Muscle of leg (tissue), 11 donors: ENCODE data around the gene PPP1R2. TPM values are rescaled to one million over a fixed set of nuclear protein-coding genes. Genes with fewer than 3 reads are reported as not detected.
A peak's percentile ranks its signal among the peaks of the same experiment; 100 is the strongest.
"Not testable (repeated sequence)": the region's sequence is repeated elsewhere in the genome, so short reads cannot be mapped to it uniquely, and the experiment has no call there.

Experiments
- DNase-seq: peaks from one replicate; pipeline ENCODE4 v3.0.0; 2013
- H3K27ac ChIP-seq: one replicate; pipeline ENCODE4 v1.5.1; 2013; ENCODE audit warnings: mild to moderate bottlenecking, low read length, control low read depth
- H3K27me3 ChIP-seq: one replicate; pipeline ENCODE4 v1.6.1; 2013; ENCODE audit warnings: low read length; ENCODE audit not compliant: control insufficient read depth, insufficient read depth
- H3K36me3 ChIP-seq: one replicate; pipeline ENCODE4 v1.6.1; 2013; ENCODE audit warnings: low read length; ENCODE audit not compliant: control insufficient read depth, insufficient read depth
- H3K4me1 ChIP-seq: one replicate; pipeline ENCODE4 v1.6.1; 2013; ENCODE audit warnings: low read length; ENCODE audit not compliant: control insufficient read depth, insufficient read depth
- H3K4me3 ChIP-seq: one replicate; pipeline ENCODE4 v1.5.1; 2013; ENCODE audit warnings: low read length, control low read depth
- H3K9me3 ChIP-seq: replicated peaks from 2 replicates; pipeline ENCODE4 v1.6.1; 2013; ENCODE audit warnings: low read depth, low read length; ENCODE audit not compliant: control insufficient read depth
- WGBS: methylation state at CpG from one replicate; pipeline ENCODE4 v1.1.5; 2013; ENCODE audit warnings: missing lambda C conversion rate; ENCODE audit not compliant: insufficient coverage; 5-methylcytosine and 5-hydroxymethylcytosine counted together
- polyA plus RNA-seq, 8 donors: library from polyadenylated mRNA; unstranded; fragments of 120-200 nt; gene quantifications; one replicate each; pipeline versions ENCODE4 v1.2.1 to v1.2.3, GENCODE V29; 2013; ENCODE audit warnings: inconsistent platforms in 1 of 8, low replicate concordance in 1 of 8; ENCODE audit not compliant: insufficient read length in 8 of 8, insufficient read depth in 1 of 8
- total RNA-seq: library from RNA; stranded (reverse); fragments of 120-200 nt; gene quantifications from one replicate; pipeline ENCODE4 v1.2.4, GENCODE V29; 2013

The PPP1R2 gene
- total and polyA plus RNA-seq, 9 donors: 29.0 to 40.6 (median 34.7) TPM

DNA sequence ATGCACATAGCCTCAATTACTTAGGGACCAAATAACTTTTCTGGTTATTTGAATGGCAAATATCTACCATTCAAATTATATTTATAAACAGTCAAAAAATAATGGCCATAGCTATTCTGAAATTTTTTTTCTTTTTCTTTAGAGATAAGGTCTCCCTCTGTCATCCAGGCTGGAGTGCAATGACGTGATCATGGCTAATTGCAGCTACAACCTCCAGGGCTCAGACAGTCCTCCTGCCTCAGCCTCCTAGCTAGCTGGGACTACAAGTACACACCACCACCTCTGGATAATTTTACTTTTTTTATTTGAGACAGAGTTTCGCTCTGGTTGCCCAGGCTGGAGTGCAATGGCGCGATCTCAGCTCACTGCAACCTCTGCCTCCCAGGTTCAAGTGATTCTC, 16.6 kb downstream of the PPP1R2 start:
- no peaks in the 10 kb centered on the region for H3K27me3 ChIP-seq
- peaks cover 15% of the 10 kb centered on the region for H3K36me3 ChIP-seq
- H3K4me3 ChIP-seq: no peak overlapping the region
- no peak for DNase-seq
- H3K9me3 ChIP-seq: no peaks in the 10 kb centered on the region
- WGBS: no CpG with 5 or more reads among the region's 4 CpGs
- H3K4me1 ChIP-seq: no peaks in the 10 kb centered on the region
- H3K27ac ChIP-seq: no peak overlapping the region

DNA sequence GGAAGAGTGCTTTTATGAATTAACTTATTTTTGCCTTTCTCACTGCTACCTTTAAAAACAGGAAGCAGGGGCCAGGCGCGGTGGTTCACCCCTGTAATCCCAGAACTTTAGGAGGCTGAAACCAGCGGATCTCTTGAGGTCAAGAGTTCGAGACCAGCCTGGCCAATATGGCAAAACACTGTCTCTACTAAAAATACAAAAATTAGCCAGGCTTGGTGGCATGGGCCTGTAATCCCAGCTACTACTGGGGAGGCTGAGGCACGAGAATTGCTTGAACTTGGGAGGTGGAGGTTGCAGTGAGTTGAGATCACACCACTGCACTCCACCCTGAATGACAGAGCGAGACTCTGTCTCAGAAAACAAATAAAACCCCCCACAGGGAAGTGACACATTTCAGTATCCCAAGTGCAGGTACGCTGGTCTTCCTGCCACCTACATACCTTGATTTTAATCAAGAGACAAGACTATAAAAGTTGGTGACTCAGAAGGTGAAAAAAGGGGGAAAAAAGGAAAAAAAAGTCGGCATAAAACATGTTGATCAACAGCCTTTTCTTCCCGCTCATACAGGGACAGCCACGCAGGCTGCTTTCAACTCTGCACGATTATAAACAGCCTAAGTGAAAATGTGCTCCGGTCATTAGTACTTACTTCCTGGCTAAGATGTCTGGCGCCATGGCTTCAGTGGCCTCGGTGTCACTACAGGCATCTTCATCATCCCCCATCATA, 18.8 kb downstream of the PPP1R2 start:
- Histone ChIP-seq H3K27ac (no peak overlapping the region), H3K27me3 (no peaks in the 10 kb centered on the region), H3K36me3 (peaks cover 17% of the 10 kb centered on the region), H3K4me1 (no peaks in the 10 kb centered on the region), H3K9me3 (no peaks in the 10 kb centered on the region), H3K4me3 (no peak overlapping the region)
- no peak for DNase-seq
- 74% methylated on average over 8 of the region's 14 CpGs for WGBS

DNA sequence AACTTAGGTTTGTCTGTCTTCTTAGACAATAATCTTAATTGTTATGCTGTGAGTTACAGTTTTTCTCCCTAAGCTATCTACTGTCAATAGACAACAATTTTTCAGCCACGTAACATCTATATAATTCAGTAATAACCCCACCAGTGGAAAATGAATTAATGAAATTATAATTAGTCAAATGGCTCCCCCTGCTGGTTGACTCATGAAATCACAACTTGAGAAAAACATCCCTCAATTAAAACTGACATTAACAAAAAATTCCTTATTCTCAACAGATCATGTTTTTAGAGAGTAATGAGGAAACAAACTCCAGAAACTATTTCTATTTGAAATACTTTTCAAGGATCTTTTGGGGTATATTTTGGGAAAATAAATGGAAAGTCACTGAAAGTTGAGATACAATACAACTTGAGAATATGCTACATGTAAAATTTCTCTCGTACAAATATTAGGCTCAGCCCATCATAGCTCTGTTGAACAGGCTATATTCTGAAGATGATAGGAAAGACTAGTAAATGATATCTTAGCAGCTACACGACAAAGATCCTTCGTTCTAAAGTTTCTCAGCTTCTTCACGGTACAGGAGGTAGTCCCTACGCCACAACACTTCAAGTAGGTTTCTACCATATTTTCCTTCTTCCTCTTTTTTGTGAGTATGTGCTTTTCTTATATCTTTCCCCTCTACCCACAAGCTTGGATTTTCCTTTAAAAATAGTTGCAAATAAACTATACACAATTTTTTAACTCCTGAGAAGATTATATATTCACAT, 20.7 kb downstream of the PPP1R2 start:
- Histone ChIP-seq H3K27me3 (no peaks in the 10 kb centered on the region), H3K4me3 (no peak overlapping the region), H3K36me3 (peaks cover 14% of the 10 kb centered on the region), H3K9me3 (no peaks in the 10 kb centered on the region), H3K27ac (no peak overlapping the region), H3K4me1 (no peaks in the 10 kb centered on the region)
- no CpG with 5 or more reads among the region's 6 CpGs for WGBS
- DNase-seq: peak; percentile 32

DNA sequence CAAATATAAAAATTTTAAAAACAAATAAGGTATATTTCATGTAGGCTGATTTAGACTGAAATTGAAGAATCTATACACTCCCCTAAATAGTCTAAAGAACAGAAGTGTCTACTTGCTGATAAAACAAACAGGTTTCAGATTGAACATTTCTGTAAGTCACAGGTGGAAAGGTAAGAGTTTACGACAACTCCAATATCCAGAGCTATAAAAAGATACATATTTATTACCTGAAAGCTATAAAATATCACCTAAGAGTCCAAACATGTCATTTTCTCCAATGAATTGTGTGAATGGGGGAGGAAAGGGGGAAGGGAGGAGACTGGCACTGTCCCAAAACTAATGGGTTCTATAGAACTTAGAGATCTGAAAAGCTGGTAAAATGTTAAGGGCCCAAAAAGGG, 26.1 kb downstream of the PPP1R2 start:
- H3K27ac ChIP-seq: no peak overlapping the region
- no CpG with 5 or more reads among the region's 1 CpG for WGBS
- no peak for DNase-seq
- H3K4me1 ChIP-seq: no peaks in the 10 kb centered on the region
- H3K9me3 ChIP-seq: no peaks in the 10 kb centered on the region
- H3K27me3 ChIP-seq: no peaks in the 10 kb centered on the region
- H3K36me3 ChIP-seq: peaks cover 9% of the 10 kb centered on the region
- H3K4me3 ChIP-seq: no peak overlapping the region

GRCh38 chr3:195514610-195515235, 28.4 kb downstream of the PPP1R2 start:
- no CpG with 5 or more reads among the region's 1 CpG for WGBS
- not testable (repeated sequence) for H3K4me1 ChIP-seq, H3K4me3 ChIP-seq, DNase-seq, H3K27me3 ChIP-seq, H3K36me3 ChIP-seq, H3K9me3 ChIP-seq, H3K27ac ChIP-seq

GRCh38 chr3:195512798-195513345, 30.3 kb downstream of the PPP1R2 start:
- no peak overlapping the region for H3K4me3 ChIP-seq
- H3K36me3 ChIP-seq: peaks cover 8% of the 10 kb centered on the region
- H3K27ac ChIP-seq: no peak overlapping the region
- no peaks in the 10 kb centered on the region for H3K9me3 ChIP-seq
- H3K4me1 ChIP-seq: no peaks in the 10 kb centered on the region
- 88% methylated on average over 2 of the region's 7 CpGs for WGBS
- DNase-seq: no peak
- no peaks in the 10 kb centered on the region for H3K27me3 ChIP-seq

DNA sequence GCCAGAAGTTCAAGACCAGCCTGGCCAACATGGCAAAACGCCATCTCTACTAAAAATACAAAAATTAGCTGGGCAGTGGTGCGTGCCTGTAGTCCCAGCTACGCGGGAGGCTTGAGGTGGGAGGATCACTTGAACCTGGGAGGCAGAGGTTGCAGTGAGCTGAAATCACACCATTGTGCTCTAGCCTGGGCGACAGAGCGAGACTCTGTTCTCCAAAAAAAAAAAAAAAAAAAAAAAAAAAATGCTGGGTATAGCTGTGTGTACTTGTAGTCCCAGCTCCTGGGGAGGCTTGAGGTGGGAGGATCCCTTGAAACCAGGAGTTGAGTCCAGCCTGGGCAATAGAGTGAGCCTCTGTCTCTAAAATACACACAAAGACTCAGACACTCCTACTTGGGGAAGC, 32.0 kb downstream of the PPP1R2 start:
- DNase-seq: no peak
- no CpG with 5 or more reads among the region's 6 CpGs for WGBS
- no peak overlapping the region for H3K27ac ChIP-seq

DNA sequence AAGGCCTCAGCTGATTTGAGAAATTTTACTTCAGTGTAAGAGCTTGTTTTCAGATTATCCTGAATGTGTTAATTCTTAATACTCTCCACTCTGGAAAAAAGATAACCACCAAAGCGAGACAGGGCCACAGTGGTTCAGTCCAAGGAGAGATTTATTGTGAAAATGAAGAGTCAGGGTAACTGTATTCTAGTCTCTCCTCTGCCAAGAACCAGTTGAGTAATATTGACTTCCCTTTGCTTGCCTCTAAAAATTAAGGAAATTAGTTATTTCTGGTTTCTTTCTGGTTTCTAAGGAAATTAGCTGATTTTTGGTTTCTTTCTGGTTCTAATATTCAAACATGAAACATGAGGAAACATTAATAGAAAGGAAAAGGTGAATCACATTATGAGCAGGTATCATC, 34.9 kb downstream of the PPP1R2 start:
- H3K4me3 ChIP-seq: no peak overlapping the region
- H3K4me1 ChIP-seq: no peaks in the 10 kb centered on the region
- H3K36me3 ChIP-seq: no peaks in the 10 kb centered on the region
- WGBS: no CpG with 5 or more reads among the region's 1 CpG
- H3K9me3 ChIP-seq: no peaks in the 10 kb centered on the region
- peak; percentile 24 for DNase-seq
- H3K27me3 ChIP-seq: no peaks in the 10 kb centered on the region
- no peak overlapping the region for H3K27ac ChIP-seq

More for the DNA sequence above, 32.0 kb downstream of the PPP1R2 start:
- Histone ChIP-seq H3K4me3 (no peak overlapping the region), H3K27me3 (no peaks in the 10 kb centered on the region), H3K4me1 (no peaks in the 10 kb centered on the region), H3K36me3 (peaks cover 6% of the 10 kb centered on the region), H3K9me3 (no peaks in the 10 kb centered on the region)

GRCh38 chr3:195475614-195476013, 67.5 kb downstream of the PPP1R2 start:
- H3K4me1 ChIP-seq: no peaks in the 10 kb centered on the region
- H3K36me3 ChIP-seq: no peaks in the 10 kb centered on the region
- no peak for DNase-seq
- no peak overlapping the region for H3K27ac ChIP-seq
- WGBS: 100% methylated on average over 1 of the region's 3 CpGs
- no peak overlapping the region for H3K4me3 ChIP-seq
- no peaks in the 10 kb centered on the region for H3K27me3 ChIP-seq
- no peaks in the 10 kb centered on the region for H3K9me3 ChIP-seq

DNA sequence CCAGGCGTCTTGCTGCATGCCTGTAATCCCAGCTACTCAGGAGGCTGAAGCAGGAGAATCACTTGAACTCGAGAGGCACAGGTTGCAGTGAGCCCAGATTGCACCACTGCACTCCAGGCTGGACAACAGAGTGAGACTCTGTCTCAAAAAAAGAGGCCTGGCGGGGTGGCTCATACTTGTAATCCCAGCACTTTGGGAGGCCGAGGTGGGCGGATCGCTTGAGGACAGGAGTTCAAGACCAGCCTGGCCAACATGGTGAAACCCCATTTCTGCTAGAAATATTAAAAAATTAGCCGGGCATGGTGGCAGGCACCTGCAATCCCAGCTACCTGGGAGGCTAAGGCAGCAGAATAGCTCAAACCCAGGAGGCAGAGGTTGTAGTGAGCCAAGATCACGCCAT, 68.0 kb downstream of the PPP1R2 start:
- DNase-seq: not testable (repeated sequence)
- 81% methylated on average over 6 of the region's 8 CpGs for WGBS

More for the DNA sequence above, 68.0 kb downstream of the PPP1R2 start:
- H3K4me3 ChIP-seq, H3K36me3 ChIP-seq, H3K9me3 ChIP-seq, H3K27me3 ChIP-seq, H3K27ac ChIP-seq, H3K4me1 ChIP-seq: not testable (repeated sequence)
